Ectodermal cell (in vitro differentiated cells): ENCODE measurements around the gene C1QL2.

Experiments used
- H3K27ac ChIP-seq: 2 replicates; pipeline ENCODE4 v1.7.0; 2013; ENCODE audit warnings: mild to moderate bottlenecking, low read depth, low read length; ENCODE audit not compliant: insufficient read depth, poor library complexity, severe bottlenecking
- H3K27me3 ChIP-seq: 2 replicates; pipeline ENCODE4 v1.7.0; 2013; ENCODE audit warnings: mild to moderate bottlenecking, low read length; ENCODE audit not compliant: insufficient read depth, control insufficient read depth, poor library complexity, severe bottlenecking
- H3K36me3 ChIP-seq: one replicate; pipeline ENCODE4 v1.7.0; 2013; ENCODE audit warnings: low read length; ENCODE audit not compliant: control insufficient read depth, insufficient read depth
- H3K4me1 ChIP-seq: one replicate; pipeline ENCODE4 v1.7.0; 2013; ENCODE audit warnings: low read length; ENCODE audit not compliant: control insufficient read depth, insufficient read depth
- H3K4me3 ChIP-seq: 2 replicates; pipeline ENCODE4 v1.7.0; 2013; ENCODE audit warnings: low read depth, low read length, control low read depth; ENCODE audit not compliant: insufficient read depth
- H3K9me3 ChIP-seq: 2 replicates; pipeline ENCODE4 v1.7.0; 2013; ENCODE audit warnings: mild to moderate bottlenecking, low read length, moderate library complexity; ENCODE audit not compliant: control insufficient read depth
- WGBS, 2 experiments: methylation state at CpG; one replicate each; pipeline ENCODE4 v1.1.7; 2013; ENCODE audit warnings: missing lambda C conversion rate in 2 of 2; 5-methylcytosine and 5-hydroxymethylcytosine counted together

C1QL2 gene

GRCh38 chr2:119109866-119110265 lies 48.7 kb downstream of the C1QL2 start:
- H3K4me3 ChIP-seq = no peak overlapping the region
- H3K36me3 ChIP-seq = no peaks in the 10 kb centered on the region
- H3K4me1 ChIP-seq = no peaks in the 10 kb centered on the region
- no peaks in the 10 kb centered on the region for H3K9me3 ChIP-seq
- 53 to 61% methylated on average over 3 of the region's 3 CpGs for WGBS, 2 experiments
- no peak overlapping the region for H3K27ac ChIP-seq
- H3K27me3 ChIP-seq = no peaks in the 10 kb centered on the region

GRCh38 chr2:119108186-119108585 lies 50.4 kb downstream of the C1QL2 start:
- no peaks in the 10 kb centered on the region for H3K36me3 ChIP-seq
- H3K27me3 ChIP-seq = no peaks in the 10 kb centered on the region
- H3K4me3 ChIP-seq = no peak overlapping the region
- no peak overlapping the region for H3K27ac ChIP-seq
- 81 to 82% methylated on average over 3 of the region's 3 CpGs for WGBS, 2 experiments
- H3K9me3 ChIP-seq = no peaks in the 10 kb centered on the region
- H3K4me1 ChIP-seq = no peaks in the 10 kb centered on the region

GRCh38 chr2:119106301-119106897 lies 52.2 kb downstream of the C1QL2 start:
- H3K27ac ChIP-seq = no peak overlapping the region
- no peaks in the 10 kb centered on the region for H3K27me3 ChIP-seq
- no peaks in the 10 kb centered on the region for H3K4me1 ChIP-seq
- 30 to 40% methylated on average over 3 to 5 of the region's 5 CpGs for WGBS, 2 experiments
- H3K4me3 ChIP-seq = no peak overlapping the region
- H3K36me3 ChIP-seq = no peaks in the 10 kb centered on the region
- no peaks in the 10 kb centered on the region for H3K9me3 ChIP-seq
